ENCODE data around the gene NFAM1.
A peak's percentile ranks its signal among the peaks of the same experiment; 100 is the strongest.

The NFAM1 gene

GRCh38 chr22:42369250-42370041 lies 62.8 kb downstream of the NFAM1 start:
- H4K20me1 ChIP-seq (ENCODE audit: low read depth, low read length), result no peaks in the 10 kb centered on the region
- H3F3A ChIP-seq (ENCODE audit: insufficient read depth), result 0 out of 2 replicates have a peak, but pooled peaks cover 3% of the 10 kb centered on the region
- H3K79me2 ChIP-seq (ENCODE audit: insufficient read depth, low read length), result no peaks in the 10 kb centered on the region
- peak overlapping the region; percentile 65 for H3K9ac ChIP-seq (ENCODE audit: low read length)
- no peaks in the 10 kb centered on the region for H3K9me2 ChIP-seq (replicated peaks; ENCODE audit: insufficient read depth, low read length)
- TF ChIP-seq EZH2phosphoT487 (conservative IDR thresholded peaks at IDR 0.05; ENCODE audit: low read length), result no peak
- TF ChIP-seq, protein P1, sequence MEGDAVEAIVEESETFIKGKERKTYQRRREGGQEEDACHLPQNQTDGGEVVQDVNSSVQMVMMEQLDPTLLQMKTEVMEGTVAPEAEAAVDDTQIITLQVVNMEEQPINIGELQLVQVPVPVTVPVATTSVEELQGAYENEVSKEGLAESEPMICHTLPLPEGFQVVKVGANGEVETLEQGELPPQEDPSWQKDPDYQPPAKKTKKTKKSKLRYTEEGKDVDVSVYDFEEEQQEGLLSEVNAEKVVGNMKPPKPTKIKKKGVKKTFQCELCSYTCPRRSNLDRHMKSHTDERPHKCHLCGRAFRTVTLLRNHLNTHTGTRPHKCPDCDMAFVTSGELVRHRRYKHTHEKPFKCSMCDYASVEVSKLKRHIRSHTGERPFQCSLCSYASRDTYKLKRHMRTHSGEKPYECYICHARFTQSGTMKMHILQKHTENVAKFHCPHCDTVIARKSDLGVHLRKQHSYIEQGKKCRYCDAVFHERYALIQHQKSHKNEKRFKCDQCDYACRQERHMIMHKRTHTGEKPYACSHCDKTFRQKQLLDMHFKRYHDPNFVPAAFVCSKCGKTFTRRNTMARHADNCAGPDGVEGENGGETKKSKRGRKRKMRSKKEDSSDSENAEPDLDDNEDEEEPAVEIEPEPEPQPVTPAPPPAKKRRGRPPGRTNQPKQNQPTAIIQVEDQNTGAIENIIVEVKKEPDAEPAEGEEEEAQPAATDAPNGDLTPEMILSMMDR (IDR thresholded peaks at IDR 0.05; ENCODE audit: insufficient read depth, low read length, poor library complexity, severe bottlenecking), result no peak
- H3K4me2 ChIP-seq (ENCODE audit: low read depth, low read length, poor library complexity, severe bottlenecking), result peak overlapping the region; percentile 95
- H3K9me3 ChIP-seq (ENCODE audit: insufficient read depth, low read length), result no peaks in the 10 kb centered on the region
- no peaks in the 10 kb centered on the region for H3K36me3 ChIP-seq (ENCODE audit: low read length)
- no peak overlapping the region for H3K27ac ChIP-seq (ENCODE audit: low read depth, low read length)
- no peaks in the 10 kb centered on the region for H3K27me3 ChIP-seq (ENCODE audit: low read length)
- peak overlapping the region; percentile 98 for H2AFZ ChIP-seq (ENCODE audit: low read depth, low read length, severe bottlenecking)
- peak overlapping the region; percentile 73 for H3K4me3 ChIP-seq (ENCODE audit: insufficient read depth, low read length, poor library complexity, severe bottlenecking)

DNA sequence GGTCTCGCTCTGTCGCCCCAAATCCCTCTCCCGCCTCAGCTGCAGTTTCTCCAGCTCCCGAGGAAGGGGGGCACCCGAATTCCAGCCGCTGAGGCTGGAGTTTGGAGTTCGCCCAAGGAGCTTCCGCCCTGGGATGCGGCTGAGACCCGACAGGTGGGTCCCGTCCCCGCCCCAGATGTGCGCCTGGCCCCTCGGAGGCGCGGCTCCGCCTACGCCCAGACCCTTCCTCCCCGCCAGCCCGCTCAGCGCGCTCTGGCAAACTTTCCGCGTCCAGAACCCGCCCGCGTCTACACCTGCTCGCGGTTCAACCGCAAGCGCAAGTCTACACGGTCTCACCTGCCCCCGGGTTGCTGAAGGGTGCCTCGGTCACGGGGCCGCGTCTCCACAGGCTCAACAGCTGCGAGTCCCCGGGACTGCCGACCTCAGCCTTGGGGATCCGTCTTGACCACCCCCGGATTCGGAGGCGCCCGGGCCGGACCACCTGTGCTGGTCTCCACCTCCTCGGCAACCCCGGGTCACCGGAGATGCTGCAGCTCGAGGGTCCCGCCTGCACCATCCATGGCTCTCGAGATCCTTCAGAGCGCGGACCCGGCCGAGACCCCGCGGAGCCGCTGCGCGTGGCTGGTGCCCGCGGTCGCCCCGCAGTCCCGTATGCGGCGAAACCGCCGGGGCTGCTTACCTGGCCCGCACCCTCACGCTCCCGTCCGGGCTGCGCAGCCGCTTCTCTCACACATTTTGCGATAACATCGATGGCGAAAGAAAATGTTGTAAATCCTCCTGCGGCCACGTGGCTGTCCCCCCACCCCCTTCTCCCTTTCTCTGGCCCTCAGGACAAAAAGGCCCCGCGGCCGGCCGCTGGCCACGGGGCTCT lies 63.6 kb downstream of the NFAM1 start:
- 0 out of 2 replicates have a peak, but pooled peaks have one; percentile 7 for TF ChIP-seq EZH2phosphoT487 (conservative IDR thresholded peaks at IDR 0.05; ENCODE audit: low read length)
- TF ChIP-seq, protein P1 (IDR thresholded peaks at IDR 0.05; ENCODE audit: insufficient read depth, low read length, poor library complexity, severe bottlenecking), result no peak
- Histone ChIP-seq H3K9me2 (replicated peaks; ENCODE audit: insufficient read depth, low read length) (no peaks in the 10 kb centered on the region), H4K20me1 (ENCODE audit: low read depth, low read length) (no peaks in the 10 kb centered on the region), H3K9me3 (ENCODE audit: insufficient read depth, low read length) (no peaks in the 10 kb centered on the region), H2AFZ (ENCODE audit: low read depth, low read length, severe bottlenecking) (peak overlapping the region; percentile 72), H3K36me3 (ENCODE audit: low read length) (no peaks in the 10 kb centered on the region), H3K27me3 (ENCODE audit: low read length) (no peaks in the 10 kb centered on the region), H3K4me2 (ENCODE audit: low read depth, low read length, poor library complexity, severe bottlenecking) (peak overlapping the region; percentile 95), H3K9ac (ENCODE audit: low read length) (peak overlapping the region; percentile 65), H3K27ac (ENCODE audit: low read depth, low read length) (no peak overlapping the region), H3F3A (ENCODE audit: insufficient read depth) (0 out of 2 replicates have a peak, but pooled peaks cover 3% of the 10 kb centered on the region), H3K4me3 (ENCODE audit: insufficient read depth, low read length, poor library complexity, severe bottlenecking) (peak overlapping the region; percentile 73), H3K79me2 (ENCODE audit: insufficient read depth, low read length) (no peaks in the 10 kb centered on the region)

- Histone ChIP-seq H3K79me2 (ENCODE audit: insufficient read depth, low read length) (no peaks in the 10 kb centered on the region), H2AFZ (ENCODE audit: low read depth, low read length, severe bottlenecking) (no peak overlapping the region), H3K9ac (ENCODE audit: low read length) (no peak overlapping the region), H3K9me2 (replicated peaks; ENCODE audit: insufficient read depth, low read length) (no peaks in the 10 kb centered on the region), H3K9me3 (ENCODE audit: insufficient read depth, low read length) (no peaks in the 10 kb centered on the region), H3F3A (ENCODE audit: insufficient read depth) (0 out of 2 replicates have a peak, but pooled peaks cover 3% of the 10 kb centered on the region), H3K36me3 (ENCODE audit: low read length) (no peaks in the 10 kb centered on the region), H4K20me1 (ENCODE audit: low read depth, low read length) (no peaks in the 10 kb centered on the region), H3K4me3 (ENCODE audit: insufficient read depth, low read length, poor library complexity, severe bottlenecking) (no peak overlapping the region), H3K4me2 (ENCODE audit: low read depth, low read length, poor library complexity, severe bottlenecking) (peak overlapping the region; percentile 95), H3K27me3 (ENCODE audit: low read length) (no peaks in the 10 kb centered on the region), H3K27ac (ENCODE audit: low read depth, low read length) (no peak overlapping the region)
- TF ChIP-seq EZH2phosphoT487 (conservative IDR thresholded peaks at IDR 0.05; ENCODE audit: low read length), result no peak
- TF ChIP-seq, protein P1 (IDR thresholded peaks at IDR 0.05; ENCODE audit: insufficient read depth, low read length, poor library complexity, severe bottlenecking), result no peak
Observed at GRCh38 chr22:42367980-42368378, 64.2 kb downstream of the NFAM1 start.
